ENCODE results near the gene TAF3.

DNA sequence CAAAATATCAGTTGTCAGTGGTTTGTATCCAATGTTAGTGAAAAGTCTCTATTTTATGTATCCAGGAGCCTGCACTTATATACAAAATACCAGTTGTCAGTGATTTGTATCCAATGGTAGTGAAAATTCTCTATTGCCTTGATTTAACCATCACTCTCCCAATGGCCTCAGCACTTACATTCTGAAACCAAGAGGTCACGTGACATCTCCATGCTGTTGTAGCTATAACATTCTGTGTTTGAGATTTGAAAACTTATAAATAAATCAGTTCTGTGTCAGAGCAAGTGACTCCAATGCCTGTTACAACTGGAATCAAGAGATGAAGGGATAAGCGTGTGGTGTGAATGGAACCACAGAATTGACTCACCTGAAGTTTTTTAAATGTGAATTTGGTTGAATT is 205.5 kb downstream of the TAF3 start:
- TF ChIP-seq YY1 (IDR thresholded peaks at IDR 0.05; ENCODE audit: insufficient read depth, insufficient read length) (no peak), ZNF274 (IDR thresholded peaks at IDR 0.05; ENCODE audit: low read depth, low read length) (no peak), SUZ12 (IDR thresholded peaks at IDR 0.05; ENCODE audit: extremely low read depth, insufficient read depth, insufficient read length) (no peak)

All from NT2/D1 (cell line).